Activated T-cell treated with anti-CD3 and anti-CD28 coated beads, Interleukin-2, amount 50 U/mL, for 4 hours (primary cell): Measurements from ENCODE around the gene RPS5. TPM values are rescaled to one million over a fixed set of nuclear protein-coding genes. Genes with fewer than 3 reads are reported as not detected.
"Not testable (repeated sequence)": the region's sequence is repeated elsewhere in the genome, so short reads cannot be mapped to it uniquely, and the experiment has no call there.

Experiments
- ATAC-seq, 2 donors: fragments of 200-7000 bp; cut with Tn5 transposase; one replicate each; pipeline ENCODE4 v1.10.0; 2021
- DNase-seq: peaks from one replicate; pipeline ENCODE4 v3.0.0-alpha.2; 2020
- H3K27me3 Mint-ChIP-seq: one replicate; pipeline ENCODE4 v1.8.0; 2021; ENCODE audit warnings: low read depth, mixed read lengths
- H3K36me3 Mint-ChIP-seq: one replicate; pipeline ENCODE4 v1.8.0; 2022; ENCODE audit warnings: mixed read lengths; ENCODE audit not compliant: insufficient read depth
- H3K4me1 Mint-ChIP-seq: one replicate; pipeline ENCODE4 v1.8.0; 2021; ENCODE audit warnings: low read depth, mixed read lengths
- H3K4me3 Mint-ChIP-seq: one replicate; pipeline ENCODE4 v1.8.0; 2021; ENCODE audit warnings: mild to moderate bottlenecking, moderate library complexity, mixed read lengths
- H3K9me3 Mint-ChIP-seq: one replicate; pipeline ENCODE4 v1.8.0; 2021; ENCODE audit warnings: mixed read lengths
- total RNA-seq, 3 donors: library from RNA; stranded (reverse); gene quantifications; one replicate each; pipeline ENCODE4 v1.2.1, GENCODE V29; 2021

The RPS5 gene
- total RNA-seq, 3 donors from 2014 or later, result 2,106 to 2,287 (median 2,120) TPM

DNA sequence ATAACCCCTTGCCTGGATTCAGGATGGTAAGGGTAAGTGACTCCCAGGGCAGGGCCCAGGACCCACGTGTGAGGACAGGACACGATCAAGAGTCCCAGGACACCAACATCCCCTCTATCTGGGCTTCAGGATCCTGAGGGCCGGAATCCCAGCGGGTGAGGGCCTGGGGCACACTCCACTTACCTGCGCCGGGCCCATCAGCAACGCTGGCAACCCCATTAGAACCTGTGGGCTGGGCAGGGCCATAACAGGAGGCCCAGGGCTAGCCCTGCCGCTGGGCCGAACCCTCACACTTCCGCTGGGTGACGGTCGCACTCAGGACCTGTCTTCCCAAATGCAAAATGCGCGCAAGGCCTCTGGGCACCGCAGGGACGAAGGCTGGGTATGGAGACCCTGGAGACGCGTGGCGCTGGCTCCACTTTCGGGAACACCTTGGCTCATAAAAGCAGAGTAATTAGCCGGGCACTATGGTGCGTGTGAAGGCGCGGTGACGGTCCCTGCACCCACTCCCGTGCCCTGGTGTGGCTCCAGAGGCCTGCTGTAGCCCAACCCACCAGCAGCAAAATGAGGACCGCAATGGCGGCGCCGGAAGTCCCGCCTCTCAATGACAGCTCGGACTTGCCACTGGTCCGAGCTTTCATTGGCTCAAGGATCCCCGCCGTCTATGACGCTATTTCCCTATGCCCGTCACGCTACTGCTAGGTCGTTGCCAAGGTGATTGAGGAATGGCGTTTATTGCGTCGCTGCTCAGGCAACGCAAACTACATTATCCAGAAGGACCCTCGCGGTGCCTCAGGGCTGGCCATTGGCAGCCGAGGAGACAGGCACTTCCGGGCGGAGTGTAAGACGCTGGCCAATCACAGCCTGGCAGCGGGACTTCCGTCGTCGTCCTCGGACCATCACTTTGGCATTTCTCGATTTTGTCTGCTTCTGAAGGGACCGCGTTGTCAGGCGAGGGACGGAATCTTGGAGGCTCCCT is 52.8 kb downstream of the RPS5 start, which contains the start of gene ZNF132:
Gene ZNF132 (minus strand): TSS at position 578 of the 979 bp plus-strand sequence. CDS start 332 bp downstream, at position 246.
- Mint-ChIP-seq H3K27me3 (no peaks in the 10 kb centered on the region), H3K9me3 (peaks cover 35% of the 10 kb centered on the region), H3K4me3 (peak within 1 kb of the TSS; percentile 94), H3K36me3 (peaks cover 42% of the 10 kb centered on the region), H3K4me1 (peaks cover 28% of the 10 kb centered on the region)
- peak; percentile 99 to 100 for ATAC-seq
- peak; percentile 90 for DNase-seq

GRCh38 chr19:58440556-58440955 is 53.5 kb downstream of the RPS5 start:
- Mint-ChIP-seq H3K27me3 (no peaks in the 10 kb centered on the region), H3K4me1 (peaks cover 28% of the 10 kb centered on the region), H3K9me3 (peaks cover 29% of the 10 kb centered on the region), H3K4me3 (peak overlapping the region; percentile 94), H3K36me3 (peaks cover 36% of the 10 kb centered on the region)
- no peak for ATAC-seq
- no peak for DNase-seq

- not testable (repeated sequence) for ATAC-seq, H3K4me3 Mint-ChIP-seq, DNase-seq
- Mint-ChIP-seq H3K27me3 (peaks cover 14% of the 10 kb centered on the region), H3K36me3 (peaks cover 12% of the 10 kb centered on the region), H3K4me1 (peaks cover 28% of the 10 kb centered on the region), H3K9me3 (peaks cover 24% of the 10 kb centered on the region)
These were observed 55.9 kb downstream of the RPS5 start for GRCh38 chr19:58442986-58443385.

Other genes with a start within 250 kb of the RPS5 start
- gene ZNF329, start 236.5 kb upstream of the RPS5 start, total RNA-seq, result 1 to 10 TPM; 6.3 to 8.4 (median 7.0) TPM
- gene ZNF274, start 204.2 kb upstream of the RPS5 start, total RNA-seq, result 10 to 100 TPM; 17.3 to 26.6 (median 18.4) TPM
- 10 to 100 TPM; 41.6 to 43.8 (median 41.6) TPM for gene ZNF544, start 158.4 kb upstream of the RPS5 start, total RNA-seq
- 1 to 10 TPM; 3.3 to 3.5 (median 3.4) TPM for gene ZNF8, start 108.3 kb upstream of the RPS5 start, total RNA-seq
- gene ERVK3-1, start 81.9 kb upstream of the RPS5 start, total RNA-seq, result 100 to 1,000 TPM; 117 TPM
- 1 to 10 TPM; 3.0 to 4.3 (median 3.6) TPM for gene ZSCAN22, start 60.3 kb upstream of the RPS5 start, total RNA-seq
- 10 to 100 TPM in 2 of 3 donors, 1 to 10 TPM in 1; 9.0 to 12.0 (median 11.5) TPM for gene A1BG, start 33.8 kb upstream of the RPS5 start, total RNA-seq
- gene ZNF497, start 24.5 kb upstream of the RPS5 start, total RNA-seq, result under 1 TPM; 0.55 to 0.99 (median 0.98) TPM
- 1 to 10 TPM; 1.2 to 2.1 (median 1.8) TPM for gene ZNF837, start 6.2 kb upstream of the RPS5 start, total RNA-seq
- gene RNF225, start 8.4 kb downstream of the RPS5 start, total RNA-seq, result 1 to 10 TPM; 2.5 to 3.2 (median 2.5) TPM
- gene ZNF584, start 21.4 kb downstream of the RPS5 start, total RNA-seq, result 10 to 100 TPM; 17.8 to 20.5 (median 20.3) TPM
- 1 to 10 TPM; 1.0 to 1.8 (median 1.8) TPM for gene ZNF132, start 52.9 kb downstream of the RPS5 start, total RNA-seq
- gene ZNF324B, start 64.4 kb downstream of the RPS5 start, total RNA-seq, result 10 to 100 TPM; 10.7 to 13.3 (median 11.3) TPM
- 10 to 100 TPM; 16.1 to 18.0 (median 16.4) TPM for gene ZNF324, start 79.8 kb downstream of the RPS5 start, total RNA-seq
- gene ZNF446, start 89.1 kb downstream of the RPS5 start, total RNA-seq, result 1 to 10 TPM; 5.3 to 6.4 (median 6.0) TPM
- gene SLC27A5, start 124.7 kb downstream of the RPS5 start, total RNA-seq, result 10 to 100 TPM; 12.6 to 19.8 (median 19.5) TPM
- gene ZBTB45, start 132.5 kb downstream of the RPS5 start, total RNA-seq, result 10 to 100 TPM; 15.4 to 16.7 (median 16.1) TPM
- 100 to 1,000 TPM; 850 to 963 (median 920) TPM for gene TRIM28, start 156.8 kb downstream of the RPS5 start, total RNA-seq
- 100 to 1,000 TPM; 117 to 128 (median 119) TPM for gene CHMP2A, start 167.8 kb downstream of the RPS5 start, total RNA-seq
- gene UBE2M, start 171.3 kb downstream of the RPS5 start, total RNA-seq, result 100 to 1,000 TPM; 138 to 155 (median 153) TPM
- gene MZF1, start 186.1 kb downstream of the RPS5 start, total RNA-seq, result 10 to 100 TPM; 12.4 to 16.9 (median 12.7) TPM